Tibial artery (tissue), 4 donors: ENCODE data around the gene ZMYM1.
"Not testable (repeated sequence)": the region's sequence is repeated elsewhere in the genome, so short reads cannot be mapped to it uniquely, and the experiment has no call there.

ENCODE experiments used
- DNase-seq, 2 donors: peaks; one replicate each; pipeline ENCODE4 v3.0.0-alpha.2; 2019
- H3K27ac ChIP-seq, 2 donors: fragments of 200-600 bp; sonication (generic) in 1 of 2; 1 replicate in 1 of 2; 2 replicates in 1 of 2; pipeline ENCODE4 v1.5.1; 2018 to 2019; ENCODE audit warnings: mild to moderate bottlenecking in 1 of 2
- H3K27me3 ChIP-seq, 2 donors: fragments of 200-600 bp; sonication (generic) in 1 of 2; one replicate each; pipeline versions ENCODE4 v1.5.1 to v1.6.0; 2016 to 2019
- H3K36me3 ChIP-seq, 3 donors: fragments of 200-600 bp; sonication (generic) in 2 of 3; one replicate each; pipeline ENCODE4 v1.5.1; 2016 to 2019; ENCODE audit warnings: mild to moderate bottlenecking in 2 of 3
- H3K4me1 ChIP-seq, 4 donors: fragments of 200-600 bp; sonication (generic) in 2 of 4; 1 replicate in 3 of 4; 2 replicates in 1 of 4; pipeline ENCODE4 v1.5.1; 2016 to 2019
- H3K4me3 ChIP-seq, 2 donors: fragments of 200-600 bp; sonication (generic) in 1 of 2; 1 replicate in 1 of 2; 2 replicates in 1 of 2; pipeline ENCODE4 v1.5.1; 2018 to 2019; ENCODE audit warnings: mild to moderate bottlenecking in 2 of 2
- H3K9me3 ChIP-seq, 3 donors: fragments of 200-600 bp; sonication (generic) in 1 of 3; one replicate each; pipeline ENCODE4 v1.5.1; 2016 to 2019
- CTCF ChIP-seq, 2 experiments: fragments of 200-600 bp in 1 of 2; fragments of 450-650 bp in 1 of 2; IDR thresholded peaks; one replicate each; pipeline ENCODE4 v1.5.1; 2017 to 2019; ENCODE audit warnings: antibody characterized with exemption in 2 of 2, mild to moderate bottlenecking in 1 of 2, moderate library complexity in 1 of 2
- intact Hi-C: fragments of 100-400 bp; cut with DNase I; formaldehyde crosslinking; loops from one replicate; pipeline ENCODE4 v1.15.0; 2023; ENCODE audit warnings: low total_unique reads

ZMYM1 gene

DNA sequence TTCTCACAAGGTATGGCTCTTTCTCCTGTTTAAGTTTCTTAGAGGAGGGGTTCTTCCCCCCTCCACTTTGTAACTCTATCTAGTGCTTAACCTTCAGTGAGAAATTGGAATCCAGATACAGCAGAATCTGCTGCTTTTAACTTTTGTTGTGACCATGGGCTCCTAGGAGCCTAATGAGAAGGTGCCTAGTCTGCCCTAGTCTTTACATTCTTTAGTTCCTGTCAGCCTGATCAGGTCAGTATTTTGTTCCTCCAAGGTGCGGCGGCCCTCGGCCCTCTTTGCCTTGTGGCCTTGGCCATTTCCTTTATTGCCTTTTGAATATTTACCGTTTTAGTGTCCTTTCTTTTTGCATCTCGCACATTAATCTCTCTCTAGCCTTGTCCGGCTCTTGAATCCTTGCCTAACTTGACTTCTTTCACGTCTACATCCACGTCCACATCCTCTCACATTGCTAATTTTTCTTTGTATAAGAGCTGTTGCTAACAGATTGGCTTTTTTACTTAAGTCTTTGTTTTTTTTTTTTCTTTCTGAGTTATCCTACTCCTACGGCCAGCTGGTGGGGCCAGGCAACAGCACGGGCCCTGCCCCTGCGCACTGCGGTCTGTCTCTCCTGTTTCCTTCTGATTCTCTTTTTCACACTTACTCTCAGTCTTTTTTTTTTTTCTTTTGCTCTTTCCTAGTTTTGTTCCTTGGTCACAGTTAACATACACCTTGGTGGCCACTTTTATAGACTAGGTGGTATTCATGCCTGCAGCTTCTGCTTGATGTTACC, 64.7 kb downstream of the ZMYM1 start:
- Histone ChIP-seq H3K4me3 (no peak overlapping the region), H3K9me3 (no peaks in the 10 kb centered on the region), H3K27me3 (no peaks in the 10 kb centered on the region), H3K36me3 (no peaks in the 10 kb centered on the region), H3K4me1 (no peaks in the 10 kb centered on the region), H3K27ac (no peak overlapping the region)
- TF ChIP-seq CTCF (IDR thresholded peaks at IDR 0.05), result no peak
- no peak for DNase-seq
- intact Hi-C loops, result no loop called here

GRCh38 chr1:35145892-35146549, 66.8 kb downstream of the ZMYM1 start:
- DNase-seq, result not testable (repeated sequence)

GRCh38 chr1:35151220-35151619, 72.0 kb downstream of the ZMYM1 start:
- Histone ChIP-seq H3K27ac (no peak overlapping the region), H3K27me3 (peaks cover 0 to 7% of the 10 kb centered on the region in 2 donors), H3K9me3 (no peaks in the 10 kb centered on the region), H3K4me3 (no peak overlapping the region), H3K36me3 (no peaks in the 10 kb centered on the region), H3K4me1 (no peaks in the 10 kb centered on the region)
- TF ChIP-seq CTCF (IDR thresholded peaks at IDR 0.05), result no peak
- intact Hi-C loops, result no loop called here
- DNase-seq, result no peak

More at GRCh38 chr1:35145892-35146549, 66.8 kb downstream of the ZMYM1 start:
- H3K9me3 ChIP-seq, H3K4me3 ChIP-seq, H3K4me1 ChIP-seq, intact Hi-C loops, H3K36me3 ChIP-seq, H3K27ac ChIP-seq, H3K27me3 ChIP-seq: not testable (repeated sequence)

GRCh38 chr1:35164893-35165292, 85.7 kb downstream of the ZMYM1 start:
- Histone ChIP-seq H3K4me3 (no peak overlapping the region), H3K4me1 (no peaks in the 10 kb centered on the region), H3K27me3 (no peaks in the 10 kb centered on the region), H3K36me3 (no peaks in the 10 kb centered on the region), H3K27ac (no peak overlapping the region), H3K9me3 (peaks cover 0 to 18% (median 10%) of the 10 kb centered on the region in 3 donors)
- DNase-seq, result no peak
- intact Hi-C loops, result no loop called here
- no peak for TF ChIP-seq CTCF (IDR thresholded peaks at IDR 0.05)
